Common myeloid progenitor, CD34-positive (primary cell): ENCODE data around the gene SRL.
A peak's percentile ranks its signal among the peaks of the same experiment; 100 is the strongest.
"Not testable (repeated sequence)": the region's sequence is repeated elsewhere in the genome, so short reads cannot be mapped to it uniquely, and the experiment has no call there.

Experiments used
- CTCF ChIA-PET: fragments of 350-600 bp; sonication (Branson Sonifier 250); formaldehyde crosslinking; loops from one replicate; lab custom pipeline; 2021; ENCODE audit warnings: antibody characterized with exemption; lab: Charles Lee
- POLR2A ChIA-PET: fragments of 350-600 bp; sonication (Branson Sonifier 250); formaldehyde crosslinking; loops from one replicate; lab custom pipeline; 2021; ENCODE audit warnings: antibody characterized with exemption; lab: Charles Lee
- DNase-seq, 3 donors: peaks; one replicate each; pipeline versions ENCODE4 v3.0.0 to v3.0.0-alpha.2; 2013
- H3K27ac ChIP-seq, 2 experiments: 1 replicate in 1 of 2; 2 replicates in 1 of 2; pipeline ENCODE4 v1.7.0; 2013; ENCODE audit warnings: inconsistent platforms in 2 of 2, low read length in 2 of 2, mild to moderate bottlenecking in 2 of 2, low read depth in 1 of 2, moderate library complexity in 1 of 2; ENCODE audit not compliant: severe bottlenecking in 2 of 2, insufficient read depth in 1 of 2, poor library complexity in 1 of 2
- H3K27me3 ChIP-seq, 5 experiments: replicated peaks in 2 of 5; 1 replicate in 3 of 5; 2 replicates in 2 of 5; pipeline versions ENCODE4 v1.6.1 to v1.7.0; 2013; ENCODE audit warnings: low read length in 4 of 5, mild to moderate bottlenecking in 2 of 5, moderate library complexity in 2 of 5, inconsistent platforms in 1 of 5; ENCODE audit not compliant: insufficient read depth in 5 of 5, control insufficient read depth in 4 of 5
- H3K36me3 ChIP-seq, 4 experiments: 1 replicate in 2 of 4; 2 replicates in 2 of 4; pipeline versions ENCODE4 v1.6.1 to v1.7.0; 2013; ENCODE audit warnings: low read length in 3 of 4, control low read depth in 1 of 4, mild to moderate bottlenecking in 1 of 4; ENCODE audit not compliant: control insufficient read depth in 4 of 4, insufficient read depth in 4 of 4
- H3K4me1 ChIP-seq, 4 experiments: 1 replicate in 3 of 4; 2 replicates in 1 of 4; pipeline versions ENCODE4 v1.6.1 to v1.7.1; 2013; ENCODE audit warnings: low read length in 3 of 4, mild to moderate bottlenecking in 3 of 4, control low read depth in 1 of 4, inconsistent platforms in 1 of 4, moderate library complexity in 1 of 4; ENCODE audit not compliant: control insufficient read depth in 4 of 4, insufficient read depth in 4 of 4; ENCODE audit errors: control extremely low read depth in 1 of 4
- H3K4me3 ChIP-seq, 7 experiments: 1 replicate in 4 of 7; 2 replicates in 3 of 7; pipeline versions ENCODE4 v1.5.1 to v1.7.0; 2013; ENCODE audit warnings: mild to moderate bottlenecking in 7 of 7, low read length in 6 of 7, moderate library complexity in 6 of 7, inconsistent platforms in 2 of 7, low read depth in 2 of 7, control low read depth in 1 of 7; ENCODE audit not compliant: insufficient read depth in 4 of 7, control insufficient read depth in 1 of 7; ENCODE audit errors: extremely low read depth in 1 of 7
- H3K9me3 ChIP-seq, 5 experiments: 1 replicate in 4 of 5; 2 replicates in 1 of 5; pipeline versions ENCODE4 v1.6.1 to v1.7.1; 2013; ENCODE audit warnings: low read length in 4 of 5, mild to moderate bottlenecking in 2 of 5, inconsistent platforms in 1 of 5, low read depth in 1 of 5, moderate library complexity in 1 of 5; ENCODE audit not compliant: control insufficient read depth in 4 of 5, insufficient read depth in 2 of 5; ENCODE audit errors: control extremely low read depth in 1 of 5
- WGBS: methylation state at CpG from one replicate; pipeline ENCODE4 v1.1.5; 2013; ENCODE audit not compliant: insufficient coverage; 5-methylcytosine and 5-hydroxymethylcytosine counted together

The SRL gene

GRCh38 chr16:4160658-4161430 lies 81.0 kb downstream of the SRL start:
- ChIA-PET CTCF (no interaction called here), POLR2A (no interaction called here)
- Histone ChIP-seq H3K4me1 (no peaks in the 10 kb centered on the region), H3K36me3 (no peaks in the 10 kb centered on the region), H3K27me3 (peaks cover 0 to 2% (median 0%) of the 10 kb centered on the region in 5 experiments), H3K4me3 (no peak overlapping the region), H3K27ac (no peak overlapping the region), H3K9me3 (no peaks in the 10 kb centered on the region)
- peak in 1 of 3 donors; percentile 8 for DNase-seq
- whole genome bisulfite sequencing, result 77% methylated on average over 5 of the region's 7 CpGs

GRCh38 chr16:4159726-4160125 lies 82.2 kb downstream of the SRL start:
- Histone ChIP-seq H3K36me3 (no peaks in the 10 kb centered on the region), H3K27me3 (peaks cover 0 to 2% (median 0%) of the 10 kb centered on the region in 5 experiments), H3K27ac (no peak overlapping the region), H3K4me3 (no peak overlapping the region), H3K4me1 (no peaks in the 10 kb centered on the region), H3K9me3 (no peaks in the 10 kb centered on the region)
- POLR2A ChIA-PET, result interaction anchor here (0.6 kb wide), 1 partner anchor 16 kb away, joined by 4 read pairs; no protein-coding TSS in a partner anchor
- CTCF ChIA-PET, result interaction anchor here (0.5 kb wide), 1 partner anchor 105 kb away, joined by 3 read pairs; no protein-coding TSS in a partner anchor
- DNase-seq, result no peak
- WGBS, result 98% methylated on average over 17 of the region's 17 CpGs

GRCh38 chr16:4158143-4159093 lies 83.5 kb downstream of the SRL start:
- POLR2A ChIA-PET, result no interaction called here
- DNase-seq, result no peak
- H3K27ac ChIP-seq, result no peak overlapping the region
- CTCF ChIA-PET, result interaction anchor here (0.6 kb wide), 2 partner anchors 26 to 75 kb away, joined by 3 to 4 read pairs; no protein-coding TSS in a partner anchor
- no peak overlapping the region for H3K4me3 ChIP-seq
- no peaks in the 10 kb centered on the region for H3K9me3 ChIP-seq
- H3K36me3 ChIP-seq, result no peaks in the 10 kb centered on the region
- peaks cover 0 to 2% (median 0%) of the 10 kb centered on the region in 5 experiments for H3K27me3 ChIP-seq
- 95% methylated on average over 7 of the region's 13 CpGs for WGBS
- H3K4me1 ChIP-seq, result no peaks in the 10 kb centered on the region

GRCh38 chr16:4157376-4157825 lies 84.5 kb downstream of the SRL start:
- H3K27ac ChIP-seq, result no peak overlapping the region
- H3K27me3 ChIP-seq, result peaks cover 0 to 2% (median 0%) of the 10 kb centered on the region in 5 experiments
- no peaks in the 10 kb centered on the region for H3K4me1 ChIP-seq
- no peaks in the 10 kb centered on the region for H3K36me3 ChIP-seq
- H3K9me3 ChIP-seq, result no peaks in the 10 kb centered on the region
- WGBS, result 100% methylated on average over 1 of the region's 4 CpGs
- ChIA-PET POLR2A (interaction anchor here (0.5 to 0.7 kb wide), 2 partner anchors 67 to 591 kb away, joined by 3 to 5 read pairs; no protein-coding TSS in a partner anchor), CTCF (no interaction called here)
- H3K4me3 ChIP-seq, result no peak overlapping the region
- no peak for DNase-seq

DNA sequence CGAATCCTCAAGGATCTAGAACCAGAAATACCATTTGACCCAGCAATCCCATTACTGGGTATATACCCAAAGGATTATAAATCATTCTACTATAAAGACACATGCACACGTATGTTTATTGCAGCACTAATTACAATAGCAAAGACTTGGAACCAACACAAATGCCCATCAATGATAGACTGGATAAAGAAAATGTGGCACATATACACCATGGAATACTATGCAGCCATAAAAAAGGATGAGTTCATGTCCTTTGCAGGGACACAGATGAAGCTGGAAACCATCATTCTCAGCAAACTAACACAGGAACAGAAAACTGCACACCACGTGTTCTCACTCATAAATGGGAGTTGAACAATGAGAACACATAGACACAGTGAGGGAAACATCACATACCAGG lies 85.4 kb downstream of the SRL start:
- CTCF ChIA-PET, H3K4me1 ChIP-seq: not testable (repeated sequence)

GRCh38 chr16:4153364-4153763 lies 88.5 kb downstream of the SRL start:
- WGBS, result 92% methylated on average over 10 of the region's 13 CpGs
- H3K4me1 ChIP-seq, CTCF ChIA-PET, DNase-seq, H3K27me3 ChIP-seq, H3K9me3 ChIP-seq, H3K4me3 ChIP-seq, H3K36me3 ChIP-seq, POLR2A ChIA-PET, H3K27ac ChIP-seq: not testable (repeated sequence)

More for the DNA sequence above, 85.4 kb downstream of the SRL start:
- H3K27me3 ChIP-seq, H3K9me3 ChIP-seq, DNase-seq, H3K27ac ChIP-seq, H3K4me3 ChIP-seq, H3K36me3 ChIP-seq: not testable (repeated sequence)
- POLR2A ChIA-PET, result interaction anchor here (0.7 kb wide), 1 partner anchor 66 kb away, joined by 3 read pairs; no protein-coding TSS in a partner anchor
- no CpG with 5 or more reads among the region's 3 CpGs for WGBS
